Measurements from ENCODE around the gene REC8. TPM values are rescaled to one million over a fixed set of nuclear protein-coding genes. Genes with fewer than 3 reads are reported as not detected.
A peak's percentile ranks its signal among the peaks of the same experiment; 100 is the strongest.

Gene REC8
- total RNA-seq, 6 experiments from 2014 or later: 1.6 to 7.4 (median 3.4) TPM

- DNase-seq: no peak
- H3K27ac ChIP-seq: no peak overlapping the region
- no peak for TF ChIP-seq POLR2A (IDR thresholded peaks at IDR 0.05)
- no peak for TF ChIP-seq CTCF (IDR thresholded peaks at IDR 0.05)
- no peak for ATAC-seq
- no peaks in the 10 kb centered on the region for H3K9me3 ChIP-seq
- H3K27me3 ChIP-seq: no peaks in the 10 kb centered on the region
- peaks cover 0 to 5% (median 1%) of the 10 kb centered on the region in 4 donors for H3K4me1 ChIP-seq
- H3K36me3 ChIP-seq: peaks cover 0 to 48% (median 2%) of the 10 kb centered on the region in 4 donors
- WGBS (ENCODE audit: insufficient coverage, low coverage, low lambda C conversion rate, missing lambda C conversion rate): 89% methylated on average over 5 of the region's 6 CpGs
- no peak overlapping the region for H3K4me3 ChIP-seq
- intact Hi-C loops (cut with DNase I): no loop called here
Observed at GRCh38 chr14:24211311-24211710, 39.4 kb downstream of the REC8 start.

GRCh38 chr14:24212924-24213865 lies 41.3 kb downstream of the REC8 start, which contains the start of gene CHMP4A:
TSS of gene CHMP4A (minus strand) at chr14:24213488. CDS start at chr14:24213439, 49 bp downstream.
- ATAC-seq (peak; percentile 84 to 87 (median 86)), DNase-seq (peak; percentile 90 to 95 (median 93))
- Histone ChIP-seq H3K27ac (peak within 1 kb of the TSS; percentile 73 to 94 (median 78)), H3K4me3 (peak within 1 kb of the TSS; percentile 67 to 90 (median 84)), H3K4me1 (peaks cover 0 to 5% (median 1%) of the 10 kb centered on the region in 4 donors), H3K9me3 (no peaks in the 10 kb centered on the region), H3K36me3 (peaks cover 0 to 38% (median 2%) of the 10 kb centered on the region in 4 donors), H3K27me3 (no peaks in the 10 kb centered on the region)
- intact Hi-C loops (cut with DNase I): no loop called here
- 2% methylated on average over 28 of the region's 53 CpGs for WGBS (ENCODE audit: insufficient coverage, low coverage, low lambda C conversion rate, missing lambda C conversion rate)
- TF ChIP-seq POLR2A (IDR thresholded peaks at IDR 0.05) (peak; percentile 89), CTCF (IDR thresholded peaks at IDR 0.05) (no peak)

- ATAC-seq: no peak
- no peaks in the 10 kb centered on the region for H3K9me3 ChIP-seq
- peaks cover 0 to 29% (median 2%) of the 10 kb centered on the region in 4 donors for H3K36me3 ChIP-seq
- H3K4me3 ChIP-seq: peak overlapping the region in 1 of 3 donors; percentile 67
- DNase-seq: no peak
- 86% methylated on average over 7 of the region's 7 CpGs for WGBS (ENCODE audit: insufficient coverage, low coverage, low lambda C conversion rate, missing lambda C conversion rate)
- H3K27ac ChIP-seq: peak overlapping the region; percentile 73 to 94 (median 78)
- TF ChIP-seq POLR2A (IDR thresholded peaks at IDR 0.05) (no peak), CTCF (IDR thresholded peaks at IDR 0.05) (no peak)
- H3K27me3 ChIP-seq: no peaks in the 10 kb centered on the region
- intact Hi-C loops (cut with DNase I): no loop called here
- peaks cover 0 to 5% (median 1%) of the 10 kb centered on the region in 4 donors for H3K4me1 ChIP-seq
Observed at GRCh38 chr14:24213866-24214662, 42.2 kb downstream of the REC8 start.

GRCh38 chr14:24215495-24216344 lies 43.8 kb downstream of the REC8 start, which contains the start of gene MDP1:
TSS of gene MDP1 (minus strand) at chr14:24216066. CDS start at chr14:24215955, 111 bp downstream.
- Histone ChIP-seq H3K9me3 (no peaks in the 10 kb centered on the region), H3K4me1 (peaks cover 0 to 5% (median 1%) of the 10 kb centered on the region in 4 donors), H3K36me3 (peaks cover 0 to 12% (median 0%) of the 10 kb centered on the region in 4 donors), H3K27me3 (no peaks in the 10 kb centered on the region), H3K4me3 (peak within 1 kb of the TSS; percentile 60 to 70 (median 67)), H3K27ac (peak within 1 kb of the TSS; percentile 61 to 87 (median 78))
- peak; percentile 87 to 91 (median 88) for ATAC-seq
- DNase-seq: peak; percentile 87 to 89 (median 87)
- intact Hi-C loops (cut with DNase I): no loop called here
- 0% methylated on average over 13 of the region's 40 CpGs for whole genome bisulfite sequencing (ENCODE audit: insufficient coverage, low coverage, low lambda C conversion rate, missing lambda C conversion rate)
- TF ChIP-seq POLR2A (IDR thresholded peaks at IDR 0.05): peak; percentile 75
- peak; percentile 36 to 68 (median 55) for TF ChIP-seq CTCF (IDR thresholded peaks at IDR 0.05)
